Skin epidermis (tissue), 12 donors: ENCODE results near the gene PFKFB3.

Source experiments
- H3K27ac ChIP-seq, 21 experiments: fragments of 200-600 bp; sonication (generic) in 11 of 21; one replicate each; pipeline ENCODE4 v1.5.0; 2020; ENCODE audit warnings: mild to moderate bottlenecking in 3 of 21, inconsistent platforms in 2 of 21, moderate library complexity in 2 of 21
- H3K4me3 ChIP-seq, 7 experiments: fragments of 200-600 bp; sonication (generic) in 2 of 7; one replicate each; pipeline ENCODE4 v1.5.0; 2020; ENCODE audit warnings: inconsistent platforms in 2 of 7, mild to moderate bottlenecking in 2 of 7, moderate library complexity in 1 of 7

Gene PFKFB3

DNA sequence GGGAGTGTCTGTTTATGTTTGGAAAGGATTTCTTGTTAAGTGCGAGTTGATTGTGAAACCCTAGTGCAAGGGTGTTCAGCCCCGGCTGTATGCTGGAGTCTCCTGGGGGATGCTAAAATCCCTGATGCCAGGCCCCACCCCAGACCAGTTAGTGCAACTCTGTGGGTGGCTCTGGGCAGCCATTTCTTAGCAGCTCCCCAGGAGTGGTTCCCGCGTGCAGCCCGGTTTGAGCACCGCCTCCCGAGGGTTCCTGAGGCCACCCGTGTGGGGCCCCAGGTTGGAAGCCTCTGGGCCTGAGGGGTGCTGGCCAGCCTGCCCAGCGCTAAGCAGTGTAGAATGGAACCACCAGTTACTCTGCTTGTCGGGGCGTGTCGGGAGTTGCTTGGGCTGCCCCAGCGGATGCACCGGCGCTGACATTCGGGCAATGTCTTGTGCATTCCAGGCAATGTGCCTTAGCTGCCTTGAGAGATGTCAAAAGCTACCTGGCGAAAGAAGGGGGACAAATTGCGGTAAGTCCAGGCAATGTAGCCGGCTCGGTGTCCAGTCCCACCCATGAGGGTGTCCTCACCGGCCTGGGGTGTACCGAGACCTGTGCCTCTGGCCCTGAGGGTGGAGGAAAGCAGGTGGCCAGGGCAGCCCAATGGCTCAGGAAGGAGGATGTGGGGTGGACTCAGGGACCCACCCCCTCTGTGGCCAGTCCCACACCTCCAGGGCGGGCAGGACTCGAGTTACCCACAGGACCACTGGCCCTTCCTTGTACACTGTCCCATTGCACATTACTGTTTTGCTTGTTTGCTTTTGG is 13.2 kb downstream of the PFKFB3 start:
- Histone ChIP-seq H3K27ac (no peak overlapping the region), H3K4me3 (no peak overlapping the region)

DNA sequence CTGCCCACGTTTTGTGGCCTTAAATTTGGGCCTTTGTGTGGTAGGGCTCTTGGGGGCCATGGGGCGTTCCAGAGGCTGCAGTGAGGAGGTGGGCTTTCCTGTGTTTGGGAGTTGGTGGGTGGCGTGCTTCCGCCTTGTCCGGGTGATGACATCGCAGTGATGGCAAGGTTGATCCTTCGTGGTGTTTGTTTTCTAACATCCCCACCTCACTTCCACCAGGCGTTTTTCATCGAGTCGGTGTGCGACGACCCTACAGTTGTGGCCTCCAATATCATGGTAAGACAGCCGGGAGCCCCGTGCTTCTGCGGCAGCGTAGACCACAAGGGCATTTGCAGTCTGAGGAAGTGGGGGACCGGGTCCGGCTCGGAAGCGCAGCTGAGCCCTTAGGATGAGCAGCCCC is 14.2 kb downstream of the PFKFB3 start:
- Histone ChIP-seq H3K4me3 (no peak overlapping the region), H3K27ac (no peak overlapping the region)

DNA sequence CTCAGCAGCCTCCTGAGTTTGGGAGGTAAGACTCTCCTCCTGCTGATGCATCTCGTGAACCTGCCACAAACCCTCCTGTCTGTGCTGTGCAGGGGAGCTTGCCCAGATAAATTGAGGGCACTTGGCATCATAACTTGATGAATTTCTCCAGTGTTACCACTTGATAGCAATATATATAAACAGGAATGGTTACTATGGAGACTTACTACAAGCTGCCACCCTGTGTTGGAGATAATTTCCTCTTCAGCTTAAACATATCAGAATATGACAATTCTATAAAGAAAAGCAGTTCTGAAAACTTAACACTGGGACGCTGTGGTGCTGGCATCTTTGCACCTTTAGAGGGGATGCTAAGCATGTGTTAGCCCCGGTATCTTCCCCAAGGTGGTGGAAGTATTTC is 14.9 kb downstream of the PFKFB3 start:
- Histone ChIP-seq H3K27ac (no peak overlapping the region), H3K4me3 (no peak overlapping the region)

DNA sequence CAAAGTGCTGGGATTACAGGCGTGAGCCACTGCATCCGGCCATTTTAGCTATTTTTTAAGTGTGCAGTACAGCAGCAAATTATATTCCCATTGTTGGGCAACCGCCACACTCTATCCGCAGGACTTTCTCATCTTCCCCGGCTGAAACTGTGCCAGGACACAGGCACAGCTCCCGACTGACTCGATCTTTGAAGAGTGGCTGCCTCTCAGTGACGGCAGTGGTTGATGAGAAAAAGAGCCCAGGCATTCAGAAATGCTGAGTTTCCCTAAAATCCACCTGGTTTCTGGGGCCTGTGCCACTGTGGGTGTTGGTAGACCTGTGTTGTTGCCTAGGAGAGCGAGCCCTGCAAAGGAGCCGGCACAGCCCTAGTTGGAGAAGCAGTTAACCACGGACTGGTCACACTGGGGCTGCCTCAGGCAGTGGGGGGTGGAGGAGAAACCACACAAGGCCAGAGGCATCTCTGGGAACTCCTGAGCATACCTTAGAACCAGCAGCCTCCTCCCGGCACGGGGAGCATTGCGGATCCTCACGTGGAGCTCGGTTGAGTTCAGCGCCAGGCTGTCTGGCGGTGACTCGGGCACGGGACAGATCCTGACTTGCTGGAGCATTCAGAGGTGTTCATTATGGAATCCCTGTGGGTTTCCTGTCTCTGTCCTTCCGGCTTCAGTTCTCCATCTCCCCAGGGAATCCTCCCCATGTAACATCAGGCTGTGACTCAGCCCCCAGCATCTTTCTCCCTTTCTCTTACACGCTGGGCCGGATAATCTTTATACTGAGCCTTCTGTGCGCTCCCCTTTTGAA is 16.2 kb downstream of the PFKFB3 start:
- Histone ChIP-seq H3K4me3 (no peak overlapping the region), H3K27ac (peak overlapping the region in 3 of 21 experiments; percentile 8 to 53 (median 31))

DNA sequence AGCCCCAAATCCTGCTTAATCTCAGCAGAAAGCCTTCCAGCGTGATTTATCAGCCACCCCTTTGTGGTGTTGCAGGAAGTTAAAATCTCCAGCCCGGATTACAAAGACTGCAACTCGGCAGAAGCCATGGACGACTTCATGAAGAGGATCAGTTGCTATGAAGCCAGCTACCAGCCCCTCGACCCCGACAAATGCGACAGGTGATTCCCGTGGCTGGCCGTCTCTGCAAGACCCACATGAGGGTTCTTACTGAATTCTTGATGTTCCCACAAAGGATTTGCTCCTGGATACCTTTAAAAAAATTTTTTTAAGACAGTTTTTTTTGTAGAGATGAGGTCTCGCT is 16.7 kb downstream of the PFKFB3 start:
- Histone ChIP-seq H3K4me3 (no peak overlapping the region), H3K27ac (peak overlapping the region in 1 of 21 experiments; percentile 53)

DNA sequence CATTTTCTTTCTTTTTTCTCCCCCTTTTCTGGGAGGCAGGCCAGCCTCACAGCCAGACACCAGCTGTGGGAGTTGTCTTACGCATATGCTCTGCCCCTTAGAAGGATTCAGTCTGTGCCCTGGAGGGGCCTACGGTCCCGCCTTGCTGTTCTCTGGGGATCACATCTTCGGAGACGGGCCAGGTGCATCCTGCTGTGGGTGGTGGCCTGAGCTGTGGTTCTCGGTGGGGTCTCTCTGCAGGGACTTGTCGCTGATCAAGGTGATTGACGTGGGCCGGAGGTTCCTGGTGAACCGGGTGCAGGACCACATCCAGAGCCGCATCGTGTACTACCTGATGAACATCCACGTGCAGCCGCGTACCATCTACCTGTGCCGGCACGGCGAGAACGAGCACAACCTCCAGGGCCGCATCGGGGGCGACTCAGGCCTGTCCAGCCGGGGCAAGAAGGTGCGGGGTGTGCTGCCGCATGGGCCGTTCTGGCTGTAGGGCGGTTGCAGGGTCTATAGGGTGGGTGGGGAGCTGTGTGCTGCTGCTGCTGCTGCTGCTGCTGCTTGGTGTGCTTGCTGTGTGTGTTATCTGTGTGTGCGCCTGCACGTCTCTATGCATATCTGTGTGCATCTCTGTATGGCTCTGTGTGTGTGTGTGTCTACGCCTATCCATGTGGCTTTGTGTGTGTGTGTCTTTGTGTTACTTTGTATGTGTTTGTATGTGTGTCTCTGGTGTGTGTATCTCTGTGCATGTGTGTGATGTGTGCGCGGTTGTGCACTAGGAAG is 17.9 kb downstream of the PFKFB3 start:
- Histone ChIP-seq H3K4me3 (no peak overlapping the region), H3K27ac (no peak overlapping the region)

DNA sequence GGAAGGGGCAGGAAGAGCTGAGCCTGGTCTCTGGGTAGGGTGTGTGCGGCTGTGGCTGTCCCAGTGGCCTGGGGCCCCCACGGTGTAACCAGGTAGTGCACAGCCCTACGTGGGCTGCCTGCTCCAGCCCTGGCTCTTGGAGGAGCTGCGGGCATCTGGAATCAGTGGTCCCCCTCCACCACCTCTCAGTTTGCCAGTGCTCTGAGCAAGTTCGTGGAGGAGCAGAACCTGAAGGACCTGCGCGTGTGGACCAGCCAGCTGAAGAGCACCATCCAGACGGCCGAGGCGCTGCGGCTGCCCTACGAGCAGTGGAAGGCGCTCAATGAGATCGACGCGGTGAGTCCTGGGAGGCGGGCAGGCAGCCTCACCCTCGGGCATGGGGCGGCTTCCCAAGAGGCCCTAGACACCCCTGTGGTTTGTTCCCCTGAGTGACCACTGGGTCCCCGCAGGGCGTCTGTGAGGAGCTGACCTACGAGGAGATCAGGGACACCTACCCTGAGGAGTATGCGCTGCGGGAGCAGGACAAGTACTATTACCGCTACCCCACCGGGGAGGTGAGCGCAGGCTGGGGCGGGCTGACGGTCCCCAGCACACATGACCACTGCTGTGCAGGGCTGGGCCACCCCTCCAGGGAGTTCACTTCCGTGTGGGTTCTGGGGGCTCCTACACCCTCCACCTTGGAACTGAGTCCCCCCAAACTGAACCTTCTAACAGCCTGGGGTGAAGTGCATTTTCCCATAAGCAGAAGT is 18.6 kb downstream of the PFKFB3 start:
- Histone ChIP-seq H3K27ac (no peak overlapping the region), H3K4me3 (no peak overlapping the region)

DNA sequence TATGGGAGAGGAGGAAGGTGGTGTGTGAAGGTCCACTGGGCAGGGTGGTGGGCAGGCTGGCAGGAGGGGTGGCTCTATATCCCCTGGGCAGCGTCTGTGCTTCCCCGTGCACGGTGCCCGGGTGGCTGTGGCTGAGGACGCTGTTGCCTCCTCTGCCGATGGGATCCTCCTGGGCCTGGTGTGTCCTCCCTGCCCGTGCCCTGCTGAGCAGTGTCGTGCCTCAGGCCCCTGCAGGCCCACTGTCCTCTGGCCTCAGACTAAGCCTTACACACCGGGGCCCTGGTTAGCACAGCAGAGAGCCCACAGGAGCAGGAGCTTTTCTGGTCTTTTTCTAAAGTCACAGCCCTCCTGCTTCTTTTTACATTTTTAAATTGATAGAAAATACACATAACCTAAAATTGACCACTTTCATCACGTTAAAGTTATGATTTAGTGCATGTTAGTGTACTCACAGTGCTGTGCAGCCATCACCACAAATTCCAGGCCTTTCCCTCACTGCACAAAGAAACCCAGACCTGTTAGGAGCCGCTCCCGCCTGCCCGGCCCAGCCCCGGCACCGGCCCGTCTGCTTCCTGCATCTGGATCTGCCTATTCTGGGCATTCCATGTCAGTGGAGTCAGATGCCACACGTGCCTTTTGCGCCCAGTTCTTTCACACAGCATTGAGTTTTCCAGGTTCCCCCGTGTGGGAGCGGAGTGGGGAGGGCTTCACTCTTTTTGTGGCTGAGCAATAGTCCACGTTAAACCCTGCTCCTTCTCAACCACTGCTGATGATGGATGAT is 19.4 kb downstream of the PFKFB3 start:
- H3K27ac ChIP-seq = no peak overlapping the region
- H3K4me3 ChIP-seq = no peak overlapping the region

DNA sequence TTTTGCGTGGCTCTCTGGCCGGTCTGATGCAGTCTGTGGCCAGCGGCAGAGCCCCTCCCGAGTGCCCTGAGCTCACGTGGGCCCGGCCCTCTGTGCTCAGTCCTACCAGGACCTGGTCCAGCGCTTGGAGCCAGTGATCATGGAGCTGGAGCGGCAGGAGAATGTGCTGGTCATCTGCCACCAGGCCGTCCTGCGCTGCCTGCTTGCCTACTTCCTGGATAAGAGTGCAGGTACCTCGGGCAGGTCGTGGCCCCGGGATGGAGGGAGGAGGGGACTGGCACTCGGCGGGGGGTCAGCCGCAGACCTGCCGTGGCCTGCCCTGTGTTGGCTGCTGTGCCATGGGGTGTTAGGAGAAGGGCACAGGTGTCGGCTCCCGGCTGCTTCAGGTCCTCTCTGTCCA is 20.0 kb downstream of the PFKFB3 start:
- no peak overlapping the region for H3K4me3 ChIP-seq
- no peak overlapping the region for H3K27ac ChIP-seq

DNA sequence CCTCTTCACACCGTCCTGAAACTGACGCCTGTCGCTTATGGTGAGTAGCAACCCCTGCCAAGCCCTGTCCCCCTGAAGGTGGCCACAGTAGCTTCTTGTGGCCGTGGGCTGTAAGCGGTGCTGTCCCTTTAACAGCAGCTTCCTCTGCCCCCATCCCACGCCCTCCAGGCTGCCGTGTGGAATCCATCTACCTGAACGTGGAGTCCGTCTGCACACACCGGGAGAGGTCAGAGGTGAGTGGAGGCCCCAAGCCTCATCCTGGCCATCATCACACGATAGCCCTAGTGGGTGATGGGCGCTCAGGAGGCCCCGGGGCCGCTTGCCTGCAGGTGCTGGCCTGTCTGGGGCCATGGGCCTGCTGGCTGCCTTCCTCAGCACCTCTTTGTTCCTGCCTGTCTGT is 21.2 kb downstream of the PFKFB3 start:
- Histone ChIP-seq H3K4me3 (no peak overlapping the region), H3K27ac (no peak overlapping the region)

DNA sequence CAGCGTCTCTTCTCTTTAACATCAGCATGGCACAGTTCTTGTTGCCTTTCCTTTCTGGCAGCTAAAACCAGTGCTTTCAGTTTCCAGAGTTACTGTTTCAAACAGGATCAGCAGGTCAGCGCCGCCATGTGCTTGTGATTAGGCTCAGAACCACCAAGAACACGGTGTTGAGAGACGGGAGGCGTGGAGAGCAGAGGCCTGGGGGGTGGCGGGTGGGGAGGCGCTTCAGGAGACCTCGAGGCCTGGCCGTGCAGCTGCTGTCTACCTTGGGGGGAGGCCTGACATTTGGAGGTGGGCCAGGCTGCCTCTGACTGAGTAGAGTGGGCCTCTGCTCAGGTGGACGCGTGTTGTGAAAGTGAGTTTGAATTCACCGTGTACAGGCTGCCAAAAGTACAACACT is 22.0 kb downstream of the PFKFB3 start:
- no peak overlapping the region for H3K4me3 ChIP-seq
- H3K27ac ChIP-seq = no peak overlapping the region

DNA sequence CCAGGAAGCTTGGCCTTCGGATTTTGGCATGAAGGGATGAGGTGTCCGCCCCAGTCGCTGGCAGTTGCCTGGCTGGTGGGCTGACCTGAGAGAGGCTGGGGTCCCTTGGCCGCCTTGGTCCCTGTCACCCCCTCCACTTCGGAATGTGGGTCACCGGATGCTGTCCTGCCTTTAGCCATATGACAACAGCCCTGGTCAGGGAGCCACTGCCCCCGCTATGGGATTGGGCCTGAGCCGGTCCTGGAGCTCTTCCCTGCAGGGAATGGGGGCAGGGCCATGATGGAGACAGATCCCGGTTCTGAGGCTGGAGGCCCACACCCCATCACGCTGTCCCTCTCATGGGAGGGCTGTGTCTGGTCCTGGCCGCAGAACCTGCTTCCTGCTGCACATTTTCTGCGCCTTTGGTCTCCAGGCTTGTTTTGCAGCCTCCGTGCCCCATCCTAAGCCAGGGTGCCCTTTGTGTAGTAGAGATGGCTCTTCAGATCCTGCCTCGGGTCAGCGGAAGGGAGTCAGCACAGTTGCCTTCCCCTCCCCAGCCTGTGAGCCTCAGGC is 22.6 kb downstream of the PFKFB3 start:
- no peak overlapping the region for H3K27ac ChIP-seq

DNA sequence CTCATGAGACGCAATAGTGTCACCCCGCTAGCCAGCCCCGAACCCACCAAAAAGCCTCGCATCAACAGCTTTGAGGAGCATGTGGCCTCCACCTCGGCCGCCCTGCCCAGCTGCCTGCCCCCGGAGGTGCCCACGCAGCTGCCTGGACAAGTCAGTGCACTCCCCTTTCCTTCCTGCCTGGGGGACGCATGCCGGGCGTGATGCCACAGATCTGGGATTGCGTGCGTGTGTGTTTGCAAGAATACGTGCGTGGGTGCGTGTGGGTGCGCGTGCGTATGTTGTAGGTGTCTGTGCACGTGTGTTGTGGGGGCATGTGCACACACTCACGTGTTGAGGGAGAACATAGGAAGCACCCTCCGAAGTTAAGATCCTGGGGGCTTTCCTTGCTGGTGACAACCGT is 23.5 kb downstream of the PFKFB3 start:
- no peak overlapping the region for H3K4me3 ChIP-seq
- H3K27ac ChIP-seq = no peak overlapping the region

More for the DNA sequence above, 22.6 kb downstream of the PFKFB3 start:
- H3K4me3 ChIP-seq = no peak overlapping the region

DNA sequence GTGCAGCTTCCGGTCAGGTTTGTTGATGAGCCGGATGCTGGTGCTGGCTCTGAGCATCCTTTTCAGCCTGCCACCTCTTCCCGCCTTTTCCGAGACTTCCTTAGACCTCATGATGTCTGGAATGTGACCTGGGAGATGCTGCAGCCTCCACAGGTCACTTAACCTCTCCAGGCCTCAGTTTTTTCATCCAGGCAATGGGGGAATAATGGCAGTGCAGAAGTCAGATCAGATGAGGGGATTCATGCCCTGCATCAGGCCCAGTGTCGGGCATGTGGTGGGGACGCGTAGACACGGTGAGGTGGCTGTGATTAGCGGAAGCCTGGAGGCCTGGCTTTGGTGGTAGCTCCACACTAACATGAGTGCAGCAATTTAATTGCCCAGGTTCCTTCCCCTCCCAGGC is 24.6 kb downstream of the PFKFB3 start:
- H3K4me3 ChIP-seq = no peak overlapping the region
- H3K27ac ChIP-seq = no peak overlapping the region

DNA sequence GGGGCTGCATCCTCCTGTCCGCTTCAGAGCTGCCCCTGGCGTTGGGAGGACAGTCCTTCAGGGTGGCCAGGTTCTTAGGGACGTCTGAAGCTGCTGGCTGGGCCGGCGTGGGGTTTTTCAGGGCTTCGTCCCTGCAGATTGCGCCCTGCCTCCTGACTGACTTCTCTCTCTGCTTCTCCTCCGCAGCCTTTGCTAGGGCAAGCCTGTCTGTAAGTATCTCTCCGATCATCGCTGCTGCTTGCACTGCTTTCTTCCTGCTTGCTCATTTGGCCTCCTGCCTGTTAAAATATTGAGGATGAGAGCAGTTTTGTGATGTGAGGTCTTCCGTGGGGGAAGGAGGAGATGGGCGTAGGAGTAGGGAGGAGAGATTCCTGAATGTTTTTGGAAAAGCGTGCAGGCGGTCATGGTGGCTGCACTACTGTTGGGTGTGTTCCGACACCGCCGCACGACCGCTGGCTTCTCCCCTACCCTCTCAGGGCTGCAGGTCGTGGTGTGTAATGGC is 25.3 kb downstream of the PFKFB3 start:
- Histone ChIP-seq H3K27ac (no peak overlapping the region), H3K4me3 (no peak overlapping the region)

DNA sequence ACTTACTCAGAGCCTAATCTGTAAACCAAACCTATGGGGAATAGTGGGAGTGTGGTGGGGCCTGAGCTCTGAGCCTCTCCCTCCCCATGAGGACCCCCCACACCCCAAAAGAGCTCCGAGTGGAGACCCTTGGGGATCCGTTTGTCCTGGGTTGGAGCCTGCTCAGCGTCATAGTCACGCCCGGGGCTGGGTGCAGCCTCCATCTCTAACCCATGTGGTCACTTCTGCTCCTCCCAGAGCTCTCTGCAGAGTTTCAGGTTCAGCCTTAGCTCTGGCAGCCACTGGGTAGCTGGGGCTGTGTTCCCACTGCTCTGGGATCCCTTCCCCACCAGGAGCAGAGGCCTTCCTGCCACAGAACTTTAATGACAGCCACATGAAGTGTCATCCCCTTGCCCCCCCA is 25.9 kb downstream of the PFKFB3 start:
- Histone ChIP-seq H3K4me3 (no peak overlapping the region), H3K27ac (no peak overlapping the region)

DNA sequence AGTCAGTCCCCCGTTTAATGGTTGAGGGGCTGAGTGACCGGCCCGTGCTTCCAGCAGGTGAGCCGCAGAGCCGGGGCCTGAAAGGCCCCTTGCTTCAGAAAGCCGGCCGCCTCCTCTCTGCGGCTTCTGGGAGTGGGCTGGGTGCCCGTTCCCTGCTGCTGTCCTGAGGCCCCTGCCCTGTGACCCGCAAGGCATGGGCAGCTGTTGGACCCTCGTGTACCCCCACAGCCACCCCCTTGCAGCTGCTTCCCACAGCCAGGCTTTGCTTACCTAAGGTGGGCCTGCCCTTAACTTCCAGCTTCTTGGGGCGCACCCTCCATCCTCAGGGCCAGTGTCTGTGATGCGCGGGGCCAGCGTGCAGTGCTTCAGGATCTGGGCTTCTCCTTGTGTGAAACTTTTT is 26.6 kb downstream of the PFKFB3 start:
- H3K27ac ChIP-seq = no peak overlapping the region
- H3K4me3 ChIP-seq = no peak overlapping the region

DNA sequence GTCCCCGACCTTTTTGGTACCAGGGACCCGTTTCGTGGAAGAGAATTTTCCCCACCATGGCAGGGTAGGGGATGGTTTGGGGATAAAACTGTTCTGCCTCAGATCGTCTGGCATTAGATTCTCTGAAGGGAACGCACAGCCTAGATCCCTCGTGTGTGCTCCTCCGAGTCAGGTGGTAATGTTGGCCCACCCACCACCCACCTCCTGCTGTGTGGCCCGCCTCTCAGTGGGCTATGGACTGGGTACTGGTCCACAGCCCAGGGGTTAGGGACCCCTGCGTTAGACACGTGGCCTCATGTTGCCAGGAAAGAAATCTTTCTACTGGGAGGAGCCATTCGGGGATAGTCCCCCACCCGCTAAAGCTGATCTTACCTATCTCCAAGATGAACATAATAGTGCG is 27.0 kb downstream of the PFKFB3 start:
- H3K27ac ChIP-seq = no peak overlapping the region
- no peak overlapping the region for H3K4me3 ChIP-seq

DNA sequence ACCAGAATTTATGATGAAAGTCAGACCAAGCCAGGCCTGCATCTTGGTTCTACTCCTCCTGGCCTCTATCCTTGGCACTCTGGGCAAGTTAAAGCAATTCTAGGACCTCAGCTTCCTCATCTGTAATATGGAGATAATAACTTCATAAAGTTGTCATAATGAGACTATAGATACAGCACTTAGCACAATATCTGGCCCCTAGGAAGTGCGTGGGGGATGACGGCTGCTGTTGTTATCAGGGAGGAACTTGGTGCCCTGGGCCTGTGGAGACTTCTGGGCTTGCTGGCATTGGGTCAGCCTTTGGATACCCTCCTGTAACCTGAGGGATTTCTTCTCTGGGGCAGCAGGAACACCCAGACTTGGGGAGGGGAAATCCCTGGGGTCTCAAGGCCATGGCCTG is 27.6 kb downstream of the PFKFB3 start:
- no peak overlapping the region for H3K27ac ChIP-seq
- H3K4me3 ChIP-seq = no peak overlapping the region
